GM21619 (cell line): ENCODE measurements around the gene NEU3.
"Not testable (repeated sequence)": the region's sequence is repeated elsewhere in the genome, so short reads cannot be mapped to it uniquely, and the experiment has no call there.

Experiments used
- ATAC-seq: cut with Tn5 transposase; IDR thresholded peaks from one replicate; pipeline ENCODE4 v1.9.1; 2021; ENCODE audit not compliant: unreplicated experiment

Gene NEU3

GRCh38 chr11:74984070-74984469 lies 4.7 kb upstream of the NEU3 start:
- no peak for ATAC-seq

- ATAC-seq, result no peak
Observed at GRCh38 chr11:74984730-74985129, 4.0 kb upstream of the NEU3 start.

GRCh38 chr11:74989260-74989638 lies 516 bp downstream of the NEU3 start:
- ATAC-seq, result no peak

GRCh38 chr11:74990150-74990549 lies 1.4 kb downstream of the NEU3 start:
- ATAC-seq, result not testable (repeated sequence)

- no peak for ATAC-seq
Observed at GRCh38 chr11:74990941-74991340, 2.2 kb downstream of the NEU3 start.

- no peak for ATAC-seq
Observed at GRCh38 chr11:74992852-74993251, 4.1 kb downstream of the NEU3 start.

- ATAC-seq, result no peak
Observed at GRCh38 chr11:75000975-75001354, 12.2 kb downstream of the NEU3 start.

- ATAC-seq, result no peak
Observed at GRCh38 chr11:75001686-75002085, 13.0 kb downstream of the NEU3 start.

GRCh38 chr11:75002516-75002915 lies 13.8 kb downstream of the NEU3 start:
- ATAC-seq, result no peak

- ATAC-seq, result no peak
Observed at GRCh38 chr11:75004215-75004614, 15.5 kb downstream of the NEU3 start.

GRCh38 chr11:75011357-75011756 lies 22.6 kb downstream of the NEU3 start:
- ATAC-seq, result no peak

GRCh38 chr11:75011872-75012271 lies 23.1 kb downstream of the NEU3 start:
- no peak for ATAC-seq

GRCh38 chr11:75013051-75013450 lies 24.3 kb downstream of the NEU3 start:
- ATAC-seq, result no peak

GRCh38 chr11:75014129-75014528 lies 25.4 kb downstream of the NEU3 start:
- ATAC-seq, result no peak

- ATAC-seq, result not testable (repeated sequence)
Observed at GRCh38 chr11:75019200-75019599, 30.5 kb downstream of the NEU3 start.

- not testable (repeated sequence) for ATAC-seq
Observed at GRCh38 chr11:75020328-75020727, 31.6 kb downstream of the NEU3 start.

- ATAC-seq, result peak; percentile 64
Observed at GRCh38 chr11:75022296-75022695, 33.6 kb downstream of the NEU3 start.

GRCh38 chr11:75022759-75023396 lies 34.1 kb downstream of the NEU3 start:
- ATAC-seq, result peak; percentile 72

- ATAC-seq, result no peak
Observed at GRCh38 chr11:75023446-75024067, 34.8 kb downstream of the NEU3 start.

GRCh38 chr11:75024068-75024449 lies 35.3 kb downstream of the NEU3 start:
- ATAC-seq, result no peak

GRCh38 chr11:75024764-75025211 lies 36.1 kb downstream of the NEU3 start:
- no peak for ATAC-seq

GRCh38 chr11:75025561-75025960 lies 36.8 kb downstream of the NEU3 start:
- ATAC-seq, result no peak

- no peak for ATAC-seq
Observed at GRCh38 chr11:75028321-75028720, 39.6 kb downstream of the NEU3 start.
